ENCODE data around the gene CTSA.

Gene CTSA

DNA sequence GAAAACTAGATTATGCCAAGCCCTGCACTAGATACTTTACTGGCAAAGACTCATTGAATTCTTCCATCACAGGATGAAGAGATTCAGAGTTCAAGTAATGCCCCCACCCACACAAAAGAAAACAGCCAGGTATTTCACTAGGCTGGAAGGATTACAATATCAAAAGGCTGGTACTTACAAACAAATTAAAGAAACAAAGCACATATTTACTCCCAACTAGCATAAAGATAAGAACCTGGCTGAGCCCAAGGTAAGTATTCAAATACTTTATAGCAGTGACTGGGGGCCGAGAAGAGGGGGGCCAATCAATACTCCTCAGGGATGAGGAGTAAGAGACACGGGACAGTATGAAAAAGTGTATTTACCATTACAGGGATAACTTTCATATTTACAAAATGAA, 37.7 kb upstream of the CTSA start:
- Histone ChIP-seq H3K27me3 (replicated peaks) (no peaks in the 10 kb centered on the region), H3K4me3 (ENCODE audit: low read depth, low read length) (no peak overlapping the region), H3K27ac (no peak overlapping the region), H3K36me3 (replicated peaks) (no peaks in the 10 kb centered on the region)
- in situ Hi-C loops (cut with HindIII; ENCODE audit: low pct_ligation_motif_present, low sequenced_read_pairs): no loop called here
- no peak for TF ChIP-seq CTCF (IDR thresholded peaks at IDR 0.05; ENCODE audit: low read depth, low read length, missing control alignments)
- no peak for DNase-seq

DNA sequence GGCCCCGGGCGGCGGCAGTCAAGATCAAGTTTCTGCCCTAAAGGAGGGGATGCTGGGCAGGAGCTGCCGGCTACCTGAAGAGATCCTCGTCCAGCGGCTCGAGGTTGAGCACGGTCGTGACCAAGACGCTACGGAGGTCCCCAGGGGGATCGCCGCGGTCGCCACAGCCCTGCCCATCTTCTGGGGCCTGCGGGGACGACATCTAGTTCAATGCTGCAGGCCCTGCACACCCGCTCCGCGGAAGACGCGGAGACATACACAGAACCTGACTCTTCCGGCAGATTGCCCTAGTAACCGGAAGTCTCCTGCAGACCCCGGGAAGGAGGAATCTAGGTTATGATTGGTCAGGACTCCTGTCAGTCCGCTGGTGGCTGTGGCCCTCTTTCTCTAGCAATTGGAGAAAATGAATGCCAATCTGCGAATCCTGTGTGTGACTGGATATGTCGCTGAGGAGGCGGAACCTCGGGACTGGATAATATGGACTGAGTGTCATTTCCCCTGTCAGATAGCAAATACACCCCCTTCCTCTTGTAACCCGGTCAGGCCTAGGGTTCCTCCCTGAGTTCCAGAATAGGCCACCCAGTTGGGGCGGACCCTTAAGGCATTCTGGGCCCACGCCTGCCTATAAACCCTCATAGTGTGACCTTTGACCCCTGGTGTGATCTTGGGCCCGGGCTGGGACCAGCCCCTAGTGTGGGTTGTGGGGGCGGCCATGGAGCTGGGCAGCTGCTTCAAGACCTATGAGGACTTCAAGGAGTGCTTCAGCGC, 33.8 kb upstream of the CTSA start, which contains the start of the genes ACOT8 and ZSWIM3:
Gene ACOT8 (minus strand): TSS at position 279 of the 768 bp plus-strand sequence. CDS start 77 bp downstream, at position 202.
Gene ZSWIM3 (plus strand): TSS at position 501 of the 768 bp plus-strand sequence. CDS start 212 bp downstream, at position 713.
- peak; percentile 100 for DNase-seq
- peak within 1 kb of the TSS; percentile 15 for H3K27ac ChIP-seq
- peak within 1 kb of the TSS; percentile 90 for H3K4me3 ChIP-seq (ENCODE audit: low read depth, low read length)
- no peaks in the 10 kb centered on the region for H3K36me3 ChIP-seq (replicated peaks)
- no peak for TF ChIP-seq CTCF (IDR thresholded peaks at IDR 0.05; ENCODE audit: low read depth, low read length, missing control alignments)
- H3K27me3 ChIP-seq (replicated peaks): no peaks in the 10 kb centered on the region
- in situ Hi-C loops (cut with HindIII; ENCODE audit: low pct_ligation_motif_present, low sequenced_read_pairs): no loop called here

- Histone ChIP-seq H3K27ac (no peak overlapping the region), H3K4me3 (ENCODE audit: low read depth, low read length) (peak overlapping the region; percentile 90), H3K36me3 (replicated peaks) (no peaks in the 10 kb centered on the region), H3K27me3 (replicated peaks) (no peaks in the 10 kb centered on the region)
- no peak for DNase-seq
- TF ChIP-seq CTCF (IDR thresholded peaks at IDR 0.05; ENCODE audit: low read depth, low read length, missing control alignments): no peak
- in situ Hi-C loops (cut with HindIII; ENCODE audit: low pct_ligation_motif_present, low sequenced_read_pairs): no loop called here
Measured at GRCh38 chr20:45857882-45858216, 33.3 kb upstream of the CTSA start.

DNA sequence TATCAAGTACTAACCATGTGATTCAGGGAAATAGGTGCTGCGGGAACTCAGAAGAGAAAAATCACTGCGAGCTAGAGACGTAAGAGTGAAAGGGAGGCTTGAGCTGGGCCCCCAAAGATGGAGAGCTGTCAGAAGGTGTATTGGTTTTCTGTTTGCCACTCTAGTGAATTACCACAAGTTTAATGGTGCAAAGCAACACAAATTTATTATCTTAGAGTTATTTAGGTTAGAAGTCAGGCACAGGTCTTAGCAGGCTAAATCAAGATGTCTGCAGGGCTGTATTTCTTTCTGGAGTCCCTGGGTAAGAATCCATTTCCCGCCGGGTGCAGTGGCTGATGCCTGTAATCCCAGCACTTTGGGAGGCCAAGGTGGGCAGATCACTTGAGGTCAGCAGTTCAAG, 31.2 kb upstream of the CTSA start:
- H3K36me3 ChIP-seq (replicated peaks): no peaks in the 10 kb centered on the region
- H3K27me3 ChIP-seq (replicated peaks): no peaks in the 10 kb centered on the region
- H3K4me3 ChIP-seq (ENCODE audit: low read depth, low read length): no peak overlapping the region
- no peak for DNase-seq
- no peak for TF ChIP-seq CTCF (IDR thresholded peaks at IDR 0.05; ENCODE audit: low read depth, low read length, missing control alignments)
- H3K27ac ChIP-seq: no peak overlapping the region
- in situ Hi-C loops (cut with HindIII; ENCODE audit: low pct_ligation_motif_present, low sequenced_read_pairs): no loop called here

- H3K27me3 ChIP-seq (replicated peaks): no peaks in the 10 kb centered on the region
- no peak overlapping the region for H3K4me3 ChIP-seq (ENCODE audit: low read depth, low read length)
- no peak for TF ChIP-seq CTCF (IDR thresholded peaks at IDR 0.05; ENCODE audit: low read depth, low read length, missing control alignments)
- no peak for DNase-seq
- in situ Hi-C loops (cut with HindIII; ENCODE audit: low pct_ligation_motif_present, low sequenced_read_pairs): no loop called here
- no peak overlapping the region for H3K27ac ChIP-seq
- no peaks in the 10 kb centered on the region for H3K36me3 ChIP-seq (replicated peaks)
Measured at GRCh38 chr20:45860560-45861220, 30.4 kb upstream of the CTSA start.
